HEK293 (cell line): ENCODE results near the gene CPT1A.

Source experiments
- CTCF ChIA-PET: fragments of 350-600 bp; formaldehyde crosslinking; extraction: SDS; loops from one replicate; lab custom pipeline; 2021; ENCODE audit warnings: antibody characterized with exemption; lab: Yijun Ruan, JAX
- POLR2A ChIA-PET: fragments of 300-600 bp; formaldehyde crosslinking; extraction: SDS; loops from one replicate; lab custom pipeline; 2020; ENCODE audit warnings: antibody characterized with exemption, inconsistent platforms; lab: Yijun Ruan, JAX
- H3K27ac ChIP-seq: fragments of 200-500 bp; sonication (Bioruptor generic); 2 replicates; pipeline ENCODE4 v1.5.1; 2014; ENCODE audit warnings: low read depth, low read length, control low read depth, inconsistent platforms; ENCODE audit errors: extremely low read depth
- H3K36me3 ChIP-seq, 2 experiments: fragments of 200-500 bp in 1 of 2; sonication (Bioruptor generic) in 1 of 2; 1 replicate in 1 of 2; 2 replicates in 1 of 2; pipeline ENCODE4 v1.5.1; 2014 to 2017; ENCODE audit warnings: inconsistent platforms in 2 of 2, low read length in 2 of 2; ENCODE audit not compliant: control insufficient read depth in 2 of 2, insufficient read depth in 1 of 2
- H3K4me1 ChIP-seq: fragments of 200-500 bp; sonication (Bioruptor generic); 2 replicates; pipeline ENCODE4 v1.5.1; 2014; ENCODE audit warnings: mild to moderate bottlenecking, low read length, inconsistent platforms; ENCODE audit not compliant: control insufficient read depth, insufficient read depth
- H3K4me3 ChIP-seq: 2 replicates; pipeline ENCODE4 v1.5.1; 2011; ENCODE audit warnings: low read depth, mild to moderate bottlenecking, control low read depth, low read length, moderate library complexity
- H3K9me3 ChIP-seq: fragments of 200-500 bp; sonication (Bioruptor generic); 2 replicates; pipeline ENCODE4 v1.5.1; 2014; ENCODE audit warnings: low read depth, low read length, inconsistent platforms; ENCODE audit not compliant: control insufficient read depth, insufficient read depth
- OSR2 ChIP-seq: fragments of 450-650 bp; formaldehyde crosslinking; IDR thresholded peaks from 2 replicates; pipeline ENCODE4 v1.5.1; 2016; ENCODE audit warnings: missing biosample characterization, missing genetic modification characterization
- SCRT2 ChIP-seq: fragments of 450-650 bp; formaldehyde crosslinking; IDR thresholded peaks from 2 replicates; pipeline ENCODE4 v1.5.1; 2016; ENCODE audit warnings: missing biosample characterization, missing genetic modification characterization
- ZFP69B ChIP-seq: fragments of 450-650 bp; formaldehyde crosslinking; IDR thresholded peaks from 2 replicates; pipeline ENCODE4 v1.5.1; 2016; ENCODE audit warnings: missing biosample characterization, missing genetic modification characterization
- ZNF146 ChIP-seq: fragments of 450-650 bp; formaldehyde crosslinking; IDR thresholded peaks from 2 replicates; pipeline ENCODE4 v1.5.1; 2016; ENCODE audit warnings: missing biosample characterization, missing genetic modification characterization
- ZNF221 ChIP-seq: fragments of 450-650 bp; formaldehyde crosslinking; IDR thresholded peaks from 2 replicates; pipeline ENCODE4 v1.5.1; 2017; ENCODE audit warnings: missing biosample characterization, missing genetic modification characterization, borderline replicate concordance
- ZNF239 ChIP-seq: fragments of 450-650 bp; formaldehyde crosslinking; IDR thresholded peaks from 2 replicates; pipeline ENCODE4 v1.5.1; 2016; ENCODE audit warnings: missing biosample characterization, missing genetic modification characterization
- ZNF266 ChIP-seq: fragments of 450-650 bp; formaldehyde crosslinking; IDR thresholded peaks from 2 replicates; pipeline ENCODE4 v1.5.1; 2016; ENCODE audit warnings: missing biosample characterization, missing genetic modification characterization, low read depth
- ZNF324 ChIP-seq: fragments of 450-650 bp; formaldehyde crosslinking; IDR thresholded peaks from 2 replicates; pipeline ENCODE4 v1.5.1; 2016; ENCODE audit warnings: missing biosample characterization, missing genetic modification characterization
- ZNF350 ChIP-seq: fragments of 450-650 bp; formaldehyde crosslinking; IDR thresholded peaks from 2 replicates; pipeline ENCODE4 v1.5.0; 2017; ENCODE audit warnings: missing biosample characterization, mild to moderate bottlenecking, missing genetic modification characterization
- ZNF530 ChIP-seq: fragments of 450-650 bp; formaldehyde crosslinking; IDR thresholded peaks from 2 replicates; pipeline ENCODE4 v1.5.1; 2016; ENCODE audit warnings: low read depth, missing biosample characterization, missing genetic modification characterization
- ZNF549 ChIP-seq: fragments of 450-650 bp; IDR thresholded peaks from 2 replicates; pipeline ENCODE4 v1.5.1; 2018; ENCODE audit warnings: missing biosample characterization, missing genetic modification characterization, mild to moderate bottlenecking, inconsistent platforms, moderate library complexity
- ZNF768 ChIP-seq: fragments of 450-650 bp; formaldehyde crosslinking; IDR thresholded peaks from 2 replicates; pipeline ENCODE4 v1.5.1; 2018; ENCODE audit warnings: missing biosample characterization, mild to moderate bottlenecking, missing genetic modification characterization
- ZNF785 ChIP-seq: fragments of 450-650 bp; formaldehyde crosslinking; IDR thresholded peaks from 2 replicates; pipeline ENCODE4 v1.5.1; 2016; ENCODE audit warnings: missing biosample characterization, missing genetic modification characterization
- ZNF830 ChIP-seq: fragments of 450-650 bp; IDR thresholded peaks from 2 replicates; pipeline ENCODE4 v1.5.0; 2018; ENCODE audit warnings: missing biosample characterization, missing genetic modification characterization, low read depth, mild to moderate bottlenecking, moderate library complexity
- TF ChIP-seq, protein P1 (sequence below): fragments of 450-650 bp; formaldehyde crosslinking; IDR thresholded peaks from 2 replicates; pipeline ENCODE4 v1.5.1; 2016; ENCODE audit warnings: missing biosample characterization, missing genetic modification characterization
- TF ChIP-seq, protein P2 (sequence below): fragments of 450-650 bp; formaldehyde crosslinking; IDR thresholded peaks from 2 replicates; pipeline ENCODE4 v1.5.0; 2017; ENCODE audit warnings: missing biosample characterization, missing genetic modification characterization, borderline replicate concordance
- TF ChIP-seq, protein P3 (sequence below): fragments of 450-650 bp; formaldehyde crosslinking; IDR thresholded peaks from 2 replicates; pipeline ENCODE4 v1.5.1; 2016; ENCODE audit warnings: missing biosample characterization, missing genetic modification characterization
- TF ChIP-seq, protein P4 (sequence below): fragments of 450-650 bp; formaldehyde crosslinking; conservative IDR thresholded peaks from 2 replicates; pipeline ENCODE4 v1.5.1; 2016; ENCODE audit warnings: low read depth, missing biosample characterization, missing genetic modification characterization
- TF ChIP-seq, protein P5 (sequence below): fragments of 450-650 bp; formaldehyde crosslinking; IDR thresholded peaks from 2 replicates; pipeline ENCODE4 v1.5.1; 2016; ENCODE audit warnings: missing biosample characterization, missing genetic modification characterization

Gene CPT1A

DNA sequence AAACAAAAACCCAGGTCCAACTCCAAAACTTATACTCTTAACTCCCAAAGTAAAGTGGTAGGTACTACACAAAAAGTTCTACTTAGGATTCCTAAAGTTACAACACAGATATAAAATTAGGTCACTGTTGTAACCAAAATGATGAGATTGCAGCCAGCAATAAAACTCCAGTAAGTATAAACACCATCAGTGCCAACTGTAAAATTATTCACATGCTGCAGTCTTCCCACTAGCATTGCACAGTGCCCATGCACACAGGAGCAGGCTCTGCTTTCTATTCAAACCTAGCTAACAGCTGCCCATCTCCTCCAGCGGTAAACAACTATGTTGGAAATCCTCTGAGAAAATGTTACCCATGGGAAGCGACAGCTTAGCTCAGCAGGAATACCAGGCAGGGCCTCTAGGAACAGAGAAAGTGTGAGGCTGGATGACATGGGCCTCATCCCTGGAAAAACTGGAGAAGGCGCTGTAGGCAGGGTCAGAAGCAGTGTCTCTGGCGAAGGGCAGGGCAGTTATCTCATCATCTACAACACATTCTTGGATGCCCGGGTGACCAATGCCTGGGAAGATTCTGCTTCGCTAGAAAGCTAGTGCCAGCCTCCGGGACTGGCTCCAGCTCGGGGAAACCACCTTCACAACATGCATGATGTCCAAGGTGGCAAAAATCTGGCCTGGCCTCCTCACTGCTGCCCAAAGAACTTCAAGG, 9.1 kb downstream of the CPT1A start:
- ChIA-PET CTCF (interaction anchor here (1.2 kb wide), 1 partner anchor 34 kb away, joined by 4 read pairs; no protein-coding TSS in a partner anchor), POLR2A (interaction anchor here (0.7 kb wide), 1 partner anchor 414 kb away, joined by 4 read pairs; no protein-coding TSS in a partner anchor)
- H3K4me1 ChIP-seq: no peaks in the 10 kb centered on the region
- no peak overlapping the region for H3K27ac ChIP-seq
- no peaks in the 10 kb centered on the region for H3K9me3 ChIP-seq
- H3K4me3 ChIP-seq: no peak overlapping the region
- TF ChIP-seq ZNF266 (tag by site-specific recombination) (no peak), ZNF350 (no peak), ZNF768 (tag by site-specific recombination) (no peak), ZNF549 (tag by site-specific recombination) (no peak), OSR2 (tag by site-specific recombination) (no peak), ZNF324 (tag by site-specific recombination) (no peak), ZNF530 (tag by site-specific recombination) (no peak), ZNF830 (no peak), ZNF146 (tag by site-specific recombination) (no peak), ZNF221 (tag by site-specific recombination) (no peak)
- TF ChIP-seq, protein P1, sequence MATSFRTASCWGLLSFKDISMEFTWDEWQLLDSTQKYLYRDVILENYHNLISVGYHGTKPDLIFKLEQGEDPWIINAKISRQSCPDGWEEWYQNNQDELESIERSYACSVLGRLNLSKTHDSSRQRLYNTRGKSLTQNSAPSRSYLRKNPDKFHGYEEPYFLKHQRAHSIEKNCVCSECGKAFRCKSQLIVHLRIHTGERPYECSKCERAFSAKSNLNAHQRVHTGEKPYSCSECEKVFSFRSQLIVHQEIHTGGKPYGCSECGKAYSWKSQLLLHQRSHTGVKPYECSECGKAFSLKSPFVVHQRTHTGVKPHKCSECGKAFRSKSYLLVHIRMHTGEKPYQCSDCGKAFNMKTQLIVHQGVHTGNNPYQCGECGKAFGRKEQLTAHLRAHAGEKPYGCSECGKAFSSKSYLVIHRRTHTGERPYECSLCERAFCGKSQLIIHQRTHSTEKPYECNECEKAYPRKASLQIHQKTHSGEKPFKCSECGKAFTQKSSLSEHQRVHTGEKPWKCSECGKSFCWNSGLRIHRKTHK (tag by site-specific recombination): no peak
- TF ChIP-seq, protein P2, sequence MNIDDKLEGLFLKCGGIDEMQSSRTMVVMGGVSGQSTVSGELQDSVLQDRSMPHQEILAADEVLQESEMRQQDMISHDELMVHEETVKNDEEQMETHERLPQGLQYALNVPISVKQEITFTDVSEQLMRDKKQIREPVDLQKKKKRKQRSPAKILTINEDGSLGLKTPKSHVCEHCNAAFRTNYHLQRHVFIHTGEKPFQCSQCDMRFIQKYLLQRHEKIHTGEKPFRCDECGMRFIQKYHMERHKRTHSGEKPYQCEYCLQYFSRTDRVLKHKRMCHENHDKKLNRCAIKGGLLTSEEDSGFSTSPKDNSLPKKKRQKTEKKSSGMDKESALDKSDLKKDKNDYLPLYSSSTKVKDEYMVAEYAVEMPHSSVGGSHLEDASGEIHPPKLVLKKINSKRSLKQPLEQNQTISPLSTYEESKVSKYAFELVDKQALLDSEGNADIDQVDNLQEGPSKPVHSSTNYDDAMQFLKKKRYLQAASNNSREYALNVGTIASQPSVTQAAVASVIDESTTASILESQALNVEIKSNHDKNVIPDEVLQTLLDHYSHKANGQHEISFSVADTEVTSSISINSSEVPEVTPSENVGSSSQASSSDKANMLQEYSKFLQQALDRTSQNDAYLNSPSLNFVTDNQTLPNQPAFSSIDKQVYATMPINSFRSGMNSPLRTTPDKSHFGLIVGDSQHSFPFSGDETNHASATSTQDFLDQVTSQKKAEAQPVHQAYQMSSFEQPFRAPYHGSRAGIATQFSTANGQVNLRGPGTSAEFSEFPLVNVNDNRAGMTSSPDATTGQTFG (tag by site-specific recombination): no peak
- peaks cover 0 to 2% of the 10 kb centered on the region in 2 experiments; a peak in 1 of 3 replicates for H3K36me3 ChIP-seq

DNA sequence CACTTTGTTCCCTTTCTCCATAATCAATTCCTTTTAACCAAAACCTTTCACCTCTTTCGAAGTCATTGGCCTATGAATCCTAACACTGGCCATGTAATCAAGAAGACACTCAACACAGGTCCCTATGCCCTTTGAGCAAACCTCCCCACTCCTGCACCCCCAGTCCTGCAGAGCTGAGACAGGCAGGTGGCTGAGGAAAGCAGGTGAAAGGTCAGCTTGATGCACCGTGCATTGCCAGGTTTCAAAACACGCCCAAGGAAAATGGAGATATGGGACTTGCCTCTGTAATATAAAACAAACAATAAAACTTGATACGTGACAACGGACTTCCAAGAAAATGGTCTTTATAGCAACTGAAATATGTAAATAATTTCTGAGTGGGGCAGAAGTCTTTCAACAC, 10.6 kb downstream of the CPT1A start:
- POLR2A ChIA-PET: no interaction called here
- H3K4me1 ChIP-seq: no peaks in the 10 kb centered on the region
- no peak overlapping the region for H3K4me3 ChIP-seq
- TF ChIP-seq ZNF239 (tag by site-specific recombination) (no peak), ZFP69B (no peak)
- TF ChIP-seq, protein P3, sequence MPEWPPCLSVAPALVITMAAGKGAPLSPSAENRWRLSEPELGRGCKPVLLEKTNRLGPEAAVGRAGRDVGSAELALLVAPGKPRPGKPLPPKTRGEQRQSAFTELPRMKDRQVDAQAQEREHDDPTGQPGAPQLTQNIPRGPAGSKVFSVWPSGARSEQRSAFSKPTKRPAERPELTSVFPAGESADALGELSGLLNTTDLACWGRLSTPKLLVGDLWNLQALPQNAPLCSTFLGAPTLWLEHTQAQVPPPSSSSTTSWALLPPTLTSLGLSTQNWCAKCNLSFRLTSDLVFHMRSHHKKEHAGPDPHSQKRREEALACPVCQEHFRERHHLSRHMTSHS (tag by site-specific recombination): no peak
- TF ChIP-seq, all 188 proteins: peak for 0
- CTCF ChIA-PET: interaction anchor here (0.9 kb wide), 1 partner anchor 33 kb away, joined by 3 read pairs; no protein-coding TSS in a partner anchor
- Histone ChIP-seq H3K9me3 (no peaks in the 10 kb centered on the region), H3K27ac (no peak overlapping the region), H3K36me3 (no peaks in the 10 kb centered on the region)

DNA sequence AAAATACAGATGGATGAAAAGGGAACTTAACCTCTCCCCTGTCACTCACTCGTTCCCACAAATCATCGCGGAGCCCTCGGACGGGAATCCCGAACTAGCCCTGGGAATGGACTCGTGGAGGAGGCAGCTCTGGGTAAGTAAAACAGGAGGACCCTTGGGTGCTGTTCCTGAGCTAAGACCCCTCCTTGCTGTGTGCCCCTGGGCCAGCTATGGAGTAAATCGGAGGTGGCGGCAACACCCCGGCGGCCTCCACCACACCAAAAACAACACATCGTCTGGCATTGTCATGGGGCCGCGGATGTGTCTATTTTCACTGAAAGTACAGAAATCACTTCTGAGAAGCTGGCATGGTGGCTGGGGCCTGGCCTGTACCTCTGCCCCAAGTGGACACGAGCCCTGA, 12.1 kb downstream of the CPT1A start:
- POLR2A ChIA-PET: no interaction called here
- CTCF ChIA-PET: interaction anchor here (0.6 kb wide), 2 partner anchors 30 to 244 kb away, joined by 3 read pairs; no protein-coding TSS in a partner anchor
- Histone ChIP-seq H3K36me3 (no peaks in the 10 kb centered on the region), H3K4me1 (no peaks in the 10 kb centered on the region), H3K27ac (no peak overlapping the region), H3K4me3 (no peak overlapping the region), H3K9me3 (no peaks in the 10 kb centered on the region)
- TF ChIP-seq ZNF830 (no peak), SCRT2 (tag by site-specific recombination) (no peak), ZNF785 (tag by site-specific recombination) (no peak)
- TF ChIP-seq, protein P4, sequence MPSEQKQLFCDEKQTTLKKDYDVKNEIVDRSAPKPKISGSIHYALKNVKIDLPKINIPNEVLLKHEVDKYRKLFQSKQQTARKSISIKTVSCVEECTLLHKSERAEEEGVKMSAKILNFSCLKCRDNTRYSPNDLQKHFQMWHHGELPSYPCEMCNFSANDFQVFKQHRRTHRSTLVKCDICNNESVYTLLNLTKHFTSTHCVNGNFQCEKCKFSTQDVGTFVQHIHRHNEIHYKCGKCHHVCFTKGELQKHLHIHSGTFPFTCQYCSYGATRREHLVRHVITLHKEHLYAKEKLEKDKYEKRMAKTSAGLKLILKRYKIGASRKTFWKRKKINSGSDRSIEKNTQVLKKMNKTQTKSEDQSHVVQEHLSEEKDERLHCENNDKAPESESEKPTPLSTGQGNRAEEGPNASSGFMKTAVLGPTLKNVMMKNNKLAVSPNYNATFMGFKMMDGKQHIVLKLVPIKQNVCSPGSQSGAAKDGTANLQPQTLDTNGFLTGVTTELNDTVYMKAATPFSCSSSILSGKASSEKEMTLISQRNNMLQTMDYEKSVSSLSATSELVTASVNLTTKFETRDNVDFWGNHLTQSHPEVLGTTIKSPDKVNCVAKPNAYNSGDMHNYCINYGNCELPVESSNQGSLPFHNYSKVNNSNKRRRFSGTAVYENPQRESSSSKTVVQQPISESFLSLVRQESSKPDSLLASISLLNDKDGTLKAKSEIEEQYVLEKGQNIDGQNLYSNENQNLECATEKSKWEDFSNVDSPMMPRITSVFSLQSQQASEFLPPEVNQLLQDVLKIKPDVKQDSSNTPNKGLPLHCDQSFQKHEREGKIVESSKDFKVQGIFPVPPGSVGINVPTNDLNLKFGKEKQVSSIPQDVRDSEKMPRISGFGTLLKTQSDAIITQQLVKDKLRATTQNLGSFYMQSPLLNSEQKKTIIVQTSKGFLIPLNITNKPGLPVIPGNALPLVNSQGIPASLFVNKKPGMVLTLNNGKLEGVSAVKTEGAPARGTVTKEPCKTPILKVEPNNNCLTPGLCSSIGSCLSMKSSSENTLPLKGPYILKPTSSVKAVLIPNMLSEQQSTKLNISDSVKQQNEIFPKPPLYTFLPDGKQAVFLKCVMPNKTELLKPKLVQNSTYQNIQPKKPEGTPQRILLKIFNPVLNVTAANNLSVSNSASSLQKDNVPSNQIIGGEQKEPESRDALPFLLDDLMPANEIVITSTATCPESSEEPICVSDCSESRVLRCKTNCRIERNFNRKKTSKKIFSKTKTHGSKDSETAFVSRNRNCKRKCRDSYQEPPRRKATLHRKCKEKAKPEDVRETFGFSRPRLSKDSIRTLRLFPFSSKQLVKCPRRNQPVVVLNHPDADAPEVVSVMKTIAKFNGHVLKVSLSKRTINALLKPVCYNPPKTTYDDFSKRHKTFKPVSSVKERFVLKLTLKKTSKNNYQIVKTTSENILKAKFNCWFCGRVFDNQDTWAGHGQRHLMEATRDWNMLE (tag by site-specific recombination): no peak
- TF ChIP-seq, protein P5, sequence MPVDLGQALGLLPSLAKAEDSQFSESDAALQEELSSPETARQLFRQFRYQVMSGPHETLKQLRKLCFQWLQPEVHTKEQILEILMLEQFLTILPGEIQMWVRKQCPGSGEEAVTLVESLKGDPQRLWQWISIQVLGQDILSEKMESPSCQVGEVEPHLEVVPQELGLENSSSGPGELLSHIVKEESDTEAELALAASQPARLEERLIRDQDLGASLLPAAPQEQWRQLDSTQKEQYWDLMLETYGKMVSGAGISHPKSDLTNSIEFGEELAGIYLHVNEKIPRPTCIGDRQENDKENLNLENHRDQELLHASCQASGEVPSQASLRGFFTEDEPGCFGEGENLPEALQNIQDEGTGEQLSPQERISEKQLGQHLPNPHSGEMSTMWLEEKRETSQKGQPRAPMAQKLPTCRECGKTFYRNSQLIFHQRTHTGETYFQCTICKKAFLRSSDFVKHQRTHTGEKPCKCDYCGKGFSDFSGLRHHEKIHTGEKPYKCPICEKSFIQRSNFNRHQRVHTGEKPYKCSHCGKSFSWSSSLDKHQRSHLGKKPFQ (tag by site-specific recombination): no peak
